ENCODE data around the gene SLC6A1.
A peak's percentile ranks its signal among the peaks of the same experiment; 100 is the strongest.

GRCh38 chr3:11060500-11061251, 68.1 kb downstream of the SLC6A1 start:
- TF ChIP-seq CTCF (IDR thresholded peaks at IDR 0.05; ENCODE audit: low read length), result peak; percentile 77
- no peak for TF ChIP-seq EZH2phosphoT487 (IDR thresholded peaks at IDR 0.05; ENCODE audit: low read length)
